Neural cell (in vitro differentiated cells): Measurements from ENCODE around the gene H2BK1.

Experiments used
- RAD21 ChIP-seq: fragments of 450-650 bp; conservative IDR thresholded peaks from 2 replicates; pipeline ENCODE4 v1.6.1; 2014; ENCODE audit warnings: antibody characterized with exemption, mild to moderate bottlenecking, moderate library complexity
- TF ChIP-seq, protein P1 (sequence below): fragments of 450-650 bp; IDR thresholded peaks from 2 replicates; pipeline ENCODE4 v1.5.1; 2014; ENCODE audit warnings: antibody characterized with exemption, mild to moderate bottlenecking, moderate library complexity; ENCODE audit not compliant: poor library complexity, severe bottlenecking
- TF ChIP-seq, protein P2 (sequence below): IDR thresholded peaks from 2 replicates; pipeline ENCODE4 v1.6.1; 2012; ENCODE audit warnings: borderline replicate concordance

DNA sequence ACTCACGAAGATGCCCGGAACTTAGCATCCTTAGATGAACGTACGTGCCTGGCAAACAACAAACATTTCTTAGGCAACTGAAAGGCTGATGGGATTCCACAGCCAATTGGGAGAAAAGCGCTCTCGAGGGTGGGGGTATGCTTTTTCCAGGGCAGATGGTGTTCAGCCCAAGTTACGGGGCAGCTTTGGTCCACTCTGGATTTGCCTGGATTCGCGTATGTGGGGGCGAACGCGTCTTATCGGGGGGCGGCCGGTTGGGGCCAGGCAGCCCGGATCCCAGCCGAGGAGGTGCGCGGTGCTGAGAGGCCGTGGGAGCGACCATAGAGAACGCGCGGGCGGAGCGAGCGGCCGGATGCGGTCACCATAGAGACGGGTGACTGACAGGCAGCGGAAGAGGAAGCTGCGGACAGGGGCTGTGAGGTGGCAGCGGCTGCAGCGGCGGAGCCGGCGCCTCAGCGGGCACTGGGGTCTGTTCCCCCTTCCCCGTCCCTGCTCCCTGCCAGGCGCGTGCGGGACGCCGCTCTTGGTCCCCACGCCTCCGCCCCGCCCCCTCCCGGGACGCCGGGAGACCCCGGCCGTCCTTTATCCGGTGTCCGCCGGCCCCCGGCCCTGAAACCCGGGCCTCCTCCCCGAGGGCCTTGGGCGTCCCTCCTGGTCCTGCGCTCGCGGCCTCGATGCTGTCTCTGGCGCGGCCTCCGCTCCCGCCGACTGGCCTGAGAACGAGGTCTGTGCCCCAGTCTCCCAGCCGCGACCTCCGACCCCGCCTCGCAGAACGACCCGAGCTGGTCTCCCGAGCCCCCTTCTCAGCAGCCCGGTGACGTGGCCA lies 22.0 kb upstream of the H2BK1 start, which contains the start of gene CHPF2:
- TF ChIP-seq, protein P1, sequence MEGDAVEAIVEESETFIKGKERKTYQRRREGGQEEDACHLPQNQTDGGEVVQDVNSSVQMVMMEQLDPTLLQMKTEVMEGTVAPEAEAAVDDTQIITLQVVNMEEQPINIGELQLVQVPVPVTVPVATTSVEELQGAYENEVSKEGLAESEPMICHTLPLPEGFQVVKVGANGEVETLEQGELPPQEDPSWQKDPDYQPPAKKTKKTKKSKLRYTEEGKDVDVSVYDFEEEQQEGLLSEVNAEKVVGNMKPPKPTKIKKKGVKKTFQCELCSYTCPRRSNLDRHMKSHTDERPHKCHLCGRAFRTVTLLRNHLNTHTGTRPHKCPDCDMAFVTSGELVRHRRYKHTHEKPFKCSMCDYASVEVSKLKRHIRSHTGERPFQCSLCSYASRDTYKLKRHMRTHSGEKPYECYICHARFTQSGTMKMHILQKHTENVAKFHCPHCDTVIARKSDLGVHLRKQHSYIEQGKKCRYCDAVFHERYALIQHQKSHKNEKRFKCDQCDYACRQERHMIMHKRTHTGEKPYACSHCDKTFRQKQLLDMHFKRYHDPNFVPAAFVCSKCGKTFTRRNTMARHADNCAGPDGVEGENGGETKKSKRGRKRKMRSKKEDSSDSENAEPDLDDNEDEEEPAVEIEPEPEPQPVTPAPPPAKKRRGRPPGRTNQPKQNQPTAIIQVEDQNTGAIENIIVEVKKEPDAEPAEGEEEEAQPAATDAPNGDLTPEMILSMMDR = no peak
- TF ChIP-seq, protein P2, sequence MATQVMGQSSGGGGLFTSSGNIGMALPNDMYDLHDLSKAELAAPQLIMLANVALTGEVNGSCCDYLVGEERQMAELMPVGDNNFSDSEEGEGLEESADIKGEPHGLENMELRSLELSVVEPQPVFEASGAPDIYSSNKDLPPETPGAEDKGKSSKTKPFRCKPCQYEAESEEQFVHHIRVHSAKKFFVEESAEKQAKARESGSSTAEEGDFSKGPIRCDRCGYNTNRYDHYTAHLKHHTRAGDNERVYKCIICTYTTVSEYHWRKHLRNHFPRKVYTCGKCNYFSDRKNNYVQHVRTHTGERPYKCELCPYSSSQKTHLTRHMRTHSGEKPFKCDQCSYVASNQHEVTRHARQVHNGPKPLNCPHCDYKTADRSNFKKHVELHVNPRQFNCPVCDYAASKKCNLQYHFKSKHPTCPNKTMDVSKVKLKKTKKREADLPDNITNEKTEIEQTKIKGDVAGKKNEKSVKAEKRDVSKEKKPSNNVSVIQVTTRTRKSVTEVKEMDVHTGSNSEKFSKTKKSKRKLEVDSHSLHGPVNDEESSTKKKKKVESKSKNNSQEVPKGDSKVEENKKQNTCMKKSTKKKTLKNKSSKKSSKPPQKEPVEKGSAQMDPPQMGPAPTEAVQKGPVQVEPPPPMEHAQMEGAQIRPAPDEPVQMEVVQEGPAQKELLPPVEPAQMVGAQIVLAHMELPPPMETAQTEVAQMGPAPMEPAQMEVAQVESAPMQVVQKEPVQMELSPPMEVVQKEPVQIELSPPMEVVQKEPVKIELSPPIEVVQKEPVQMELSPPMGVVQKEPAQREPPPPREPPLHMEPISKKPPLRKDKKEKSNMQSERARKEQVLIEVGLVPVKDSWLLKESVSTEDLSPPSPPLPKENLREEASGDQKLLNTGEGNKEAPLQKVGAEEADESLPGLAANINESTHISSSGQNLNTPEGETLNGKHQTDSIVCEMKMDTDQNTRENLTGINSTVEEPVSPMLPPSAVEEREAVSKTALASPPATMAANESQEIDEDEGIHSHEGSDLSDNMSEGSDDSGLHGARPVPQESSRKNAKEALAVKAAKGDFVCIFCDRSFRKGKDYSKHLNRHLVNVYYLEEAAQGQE = no peak
- no peak for TF ChIP-seq RAD21
